MM.1S (cell line): ENCODE data around the gene LRFN2.

Experiments used
- CTCF ChIP-seq: fragments of 300-600 bp; sonication (generic); IDR thresholded peaks from 2 replicates; pipeline ENCODE4 v1.5.1; 2016; ENCODE audit warnings: antibody characterized with exemption, low read length, mixed read lengths
- EZH2 ChIP-seq: fragments of 300-600 bp; sonication (generic); optimal IDR thresholded peaks from 2 replicates; pipeline ENCODE3; 2017; ENCODE audit warnings: low read depth, mild to moderate bottlenecking, antibody characterized with exemption, low read length, mixed read lengths

GRCh38 chr6:40521496-40521895 is 65.7 kb downstream of the LRFN2 start:
- TF ChIP-seq CTCF (no peak), EZH2 (no peak)
